Measurements from ENCODE around the gene ZNF496. TPM values are rescaled to one million over a fixed set of nuclear protein-coding genes. Genes with fewer than 3 reads are reported as not detected.

Gene ZNF496
- total RNA-seq, 2 experiments from 2014 or later: 21.7 to 36.4 TPM

- Histone ChIP-seq H3K27ac (ENCODE audit: low read depth, low read length, poor library complexity, severe bottlenecking) (no peak overlapping the region), H3K4me3 (ENCODE audit: low read depth, low read length, poor library complexity, severe bottlenecking) (no peak overlapping the region), H3K36me3 (ENCODE audit: insufficient read depth, low read length) (peaks cover 3% of the 10 kb centered on the region; the same call in 1 of the 2 replicates), H3K4me1 (ENCODE audit: insufficient read depth, low read length, poor library complexity, severe bottlenecking) (no peaks in the 10 kb centered on the region), H3K79me2 (ENCODE audit: insufficient read depth, low read depth, low read length) (no peaks in the 10 kb centered on the region), H3K4me2 (ENCODE audit: low read length) (no peak overlapping the region), H4K20me1 (ENCODE audit: insufficient read depth, low read length) (no peaks in the 10 kb centered on the region), H3K9me2 (ENCODE audit: insufficient read depth, low read length) (no peaks in the 10 kb centered on the region), H2AFZ (ENCODE audit: low read length) (no peak overlapping the region), H3K9me3 (ENCODE audit: low read length) (no peaks in the 10 kb centered on the region)
- no TSS peak for BruUV-seq (replicated peaks)
- DNase-seq (ENCODE audit: low spot score): no peak
- TF ChIP-seq EZH2phosphoT487 (IDR thresholded peaks at IDR 0.05; ENCODE audit: borderline replicate concordance, low read depth, low read length): no peak
- TF ChIP-seq, protein P1, sequence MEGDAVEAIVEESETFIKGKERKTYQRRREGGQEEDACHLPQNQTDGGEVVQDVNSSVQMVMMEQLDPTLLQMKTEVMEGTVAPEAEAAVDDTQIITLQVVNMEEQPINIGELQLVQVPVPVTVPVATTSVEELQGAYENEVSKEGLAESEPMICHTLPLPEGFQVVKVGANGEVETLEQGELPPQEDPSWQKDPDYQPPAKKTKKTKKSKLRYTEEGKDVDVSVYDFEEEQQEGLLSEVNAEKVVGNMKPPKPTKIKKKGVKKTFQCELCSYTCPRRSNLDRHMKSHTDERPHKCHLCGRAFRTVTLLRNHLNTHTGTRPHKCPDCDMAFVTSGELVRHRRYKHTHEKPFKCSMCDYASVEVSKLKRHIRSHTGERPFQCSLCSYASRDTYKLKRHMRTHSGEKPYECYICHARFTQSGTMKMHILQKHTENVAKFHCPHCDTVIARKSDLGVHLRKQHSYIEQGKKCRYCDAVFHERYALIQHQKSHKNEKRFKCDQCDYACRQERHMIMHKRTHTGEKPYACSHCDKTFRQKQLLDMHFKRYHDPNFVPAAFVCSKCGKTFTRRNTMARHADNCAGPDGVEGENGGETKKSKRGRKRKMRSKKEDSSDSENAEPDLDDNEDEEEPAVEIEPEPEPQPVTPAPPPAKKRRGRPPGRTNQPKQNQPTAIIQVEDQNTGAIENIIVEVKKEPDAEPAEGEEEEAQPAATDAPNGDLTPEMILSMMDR (conservative IDR thresholded peaks at IDR 0.05; ENCODE audit: low read length): no peak
- CTCF ChIA-PET (ENCODE audit: unreplicated experiment): no interaction called here
- intact Hi-C loops (cut with micrococcal nuclease; ENCODE audit: unreplicated experiment): no loop called here
- POLR2A ChIA-PET: no interaction called here
Measured at GRCh38 chr1:247294282-247294681, 37.4 kb downstream of the ZNF496 start.

DNA sequence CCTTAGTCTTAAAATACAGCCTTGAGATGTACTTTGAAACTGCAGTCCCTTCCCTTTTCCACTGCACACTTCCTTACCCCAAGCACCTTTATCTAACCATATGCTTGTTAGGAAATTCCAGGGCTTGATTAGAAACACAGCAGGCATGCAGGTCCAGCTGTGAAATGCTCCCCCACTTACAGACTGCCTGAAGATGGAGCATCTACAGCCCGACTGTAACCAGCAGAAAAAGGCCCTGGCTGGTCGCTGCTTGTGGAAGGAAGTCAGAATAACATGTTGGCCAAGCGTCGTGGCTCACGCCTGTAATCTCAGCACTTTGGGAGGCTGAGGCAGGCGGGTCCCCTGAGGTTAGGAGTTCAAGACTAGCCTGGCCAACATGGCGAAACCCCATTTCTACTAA lies 38.6 kb downstream of the ZNF496 start:
- no peaks in the 10 kb centered on the region for H3K79me2 ChIP-seq (ENCODE audit: insufficient read depth, low read depth, low read length)
- H3K9me3 ChIP-seq (ENCODE audit: low read length): no peaks in the 10 kb centered on the region
- no peak overlapping the region for H3K27ac ChIP-seq (ENCODE audit: low read depth, low read length, poor library complexity, severe bottlenecking)
- H2AFZ ChIP-seq (ENCODE audit: low read length): no peak overlapping the region
- H3K36me3 ChIP-seq (ENCODE audit: insufficient read depth, low read length): no peaks in the 10 kb centered on the region
- DNase-seq (ENCODE audit: low spot score): no peak
- H3K4me2 ChIP-seq (ENCODE audit: low read length): no peak overlapping the region
- TF ChIP-seq, protein P1 (conservative IDR thresholded peaks at IDR 0.05; ENCODE audit: low read length): no peak
- TF ChIP-seq EZH2phosphoT487 (IDR thresholded peaks at IDR 0.05; ENCODE audit: borderline replicate concordance, low read depth, low read length): no peak
- intact Hi-C loops (cut with micrococcal nuclease; ENCODE audit: unreplicated experiment): no loop called here
- CTCF ChIA-PET (ENCODE audit: unreplicated experiment): no interaction called here
- POLR2A ChIA-PET: interaction anchor here (0.5 kb wide), 1 partner anchor 13 kb away, joined by 3 read pairs; no protein-coding TSS in a partner anchor
- H3K9me2 ChIP-seq (ENCODE audit: insufficient read depth, low read length): no peaks in the 10 kb centered on the region
- no peaks in the 10 kb centered on the region for H3K4me1 ChIP-seq (ENCODE audit: insufficient read depth, low read length, poor library complexity, severe bottlenecking)
- no peaks in the 10 kb centered on the region for H4K20me1 ChIP-seq (ENCODE audit: insufficient read depth, low read length)
- no TSS peak for BruUV-seq (replicated peaks)
- no peak overlapping the region for H3K4me3 ChIP-seq (ENCODE audit: low read depth, low read length, poor library complexity, severe bottlenecking)

DNA sequence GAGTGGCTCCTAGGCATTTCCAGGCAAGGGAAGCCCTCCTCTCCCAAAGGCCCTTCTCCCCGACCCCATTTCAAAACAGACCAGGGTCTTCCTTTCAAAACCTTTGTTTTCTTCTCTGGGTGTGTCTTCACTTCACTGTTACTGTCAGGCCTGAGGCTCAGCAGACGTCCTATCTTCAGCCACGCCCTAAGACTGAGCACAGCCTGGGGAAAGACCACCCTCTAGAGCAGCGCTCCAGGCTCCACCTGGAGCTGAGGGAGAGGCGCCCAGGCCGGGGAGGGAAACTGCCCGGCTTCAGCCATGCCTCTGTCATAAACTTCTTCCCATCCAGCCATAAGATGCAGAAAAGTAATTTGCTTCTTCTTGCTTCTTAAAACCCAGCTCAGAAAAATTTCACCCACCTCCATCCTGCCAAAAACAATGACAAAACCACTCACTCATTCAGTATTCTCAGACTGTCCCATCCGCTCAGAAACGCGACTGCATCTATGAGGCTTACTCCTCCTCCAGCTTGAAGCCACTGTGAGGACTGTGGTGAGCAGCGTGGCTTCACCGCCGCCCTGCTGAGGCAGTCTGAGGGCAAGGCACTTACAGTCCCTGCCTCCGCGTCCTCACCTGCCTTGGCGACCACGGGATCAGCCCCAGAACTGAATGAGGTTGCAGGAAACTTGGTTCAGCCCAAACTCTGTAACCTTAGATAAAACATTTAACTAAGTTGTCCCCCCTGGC lies 39.7 kb downstream of the ZNF496 start:
- Histone ChIP-seq H3K9me2 (ENCODE audit: insufficient read depth, low read length) (no peaks in the 10 kb centered on the region), H3K79me2 (ENCODE audit: insufficient read depth, low read depth, low read length) (no peaks in the 10 kb centered on the region), H3K4me2 (ENCODE audit: low read length) (no peak overlapping the region), H3K27ac (ENCODE audit: low read depth, low read length, poor library complexity, severe bottlenecking) (no peak overlapping the region), H3K9me3 (ENCODE audit: low read length) (no peaks in the 10 kb centered on the region), H3K4me3 (ENCODE audit: low read depth, low read length, poor library complexity, severe bottlenecking) (no peak overlapping the region), H3K4me1 (ENCODE audit: insufficient read depth, low read length, poor library complexity, severe bottlenecking) (no peaks in the 10 kb centered on the region), H3K36me3 (ENCODE audit: insufficient read depth, low read length) (no peaks in the 10 kb centered on the region), H2AFZ (ENCODE audit: low read length) (no peak overlapping the region), H4K20me1 (ENCODE audit: insufficient read depth, low read length) (no peaks in the 10 kb centered on the region)
- no TSS peak for BruUV-seq (replicated peaks)
- ChIA-PET POLR2A (no interaction called here), CTCF (ENCODE audit: unreplicated experiment) (no interaction called here)
- TF ChIP-seq EZH2phosphoT487 (IDR thresholded peaks at IDR 0.05; ENCODE audit: borderline replicate concordance, low read depth, low read length): no peak
- TF ChIP-seq, protein P1 (conservative IDR thresholded peaks at IDR 0.05; ENCODE audit: low read length): no peak
- DNase-seq (ENCODE audit: low spot score): no peak
- intact Hi-C loops (cut with micrococcal nuclease; ENCODE audit: unreplicated experiment): no loop called here
